Liver (tissue), 9 donors: ENCODE data around the gene DOCK9. TPM values are rescaled to one million over a fixed set of nuclear protein-coding genes. Genes with fewer than 3 reads are reported as not detected.

ENCODE experiments used
- DNase-seq: peaks from one replicate; pipeline ENCODE4 v3.0.0-alpha.2; 2017; ENCODE audit warnings: low spot score
- H3K27ac ChIP-seq, 2 donors: one replicate each; pipeline ENCODE4 v1.7.0; 2013; ENCODE audit warnings: inconsistent platforms in 2 of 2, low read length in 2 of 2, control low read depth in 1 of 2, low read depth in 1 of 2, mild to moderate bottlenecking in 1 of 2
- H3K27me3 ChIP-seq, 4 donors: one replicate each; pipeline versions ENCODE4 v1.6.1 to v1.7.0; 2013; ENCODE audit warnings: low read length in 3 of 4, inconsistent platforms in 1 of 4, mild to moderate bottlenecking in 1 of 4, moderate library complexity in 1 of 4; ENCODE audit not compliant: control insufficient read depth in 4 of 4, insufficient read depth in 4 of 4
- H3K36me3 ChIP-seq, 4 donors: one replicate each; pipeline versions ENCODE4 v1.6.1 to v1.7.0; 2013; ENCODE audit warnings: low read length in 3 of 4, mild to moderate bottlenecking in 3 of 4, low read depth in 1 of 4, moderate library complexity in 1 of 4; ENCODE audit not compliant: control insufficient read depth in 4 of 4, insufficient read depth in 3 of 4
- H3K4me1 ChIP-seq, 4 donors: one replicate each; pipeline versions ENCODE4 v1.6.1 to v1.7.0; 2013; ENCODE audit warnings: low read length in 3 of 4, mild to moderate bottlenecking in 3 of 4, moderate library complexity in 1 of 4; ENCODE audit not compliant: control insufficient read depth in 4 of 4, insufficient read depth in 4 of 4
- H3K4me3 ChIP-seq, 3 donors: one replicate each; pipeline versions ENCODE4 v1.6.1 to v1.7.0; 2013; ENCODE audit warnings: low read length in 3 of 3, control low read depth in 1 of 3, low read depth in 1 of 3, mild to moderate bottlenecking in 1 of 3
- H3K9ac ChIP-seq, 2 donors: one replicate each; pipeline ENCODE4 v1.7.0; 2013; ENCODE audit warnings: low read length in 2 of 2, mild to moderate bottlenecking in 2 of 2, moderate library complexity in 2 of 2, control low read depth in 1 of 2, low read depth in 1 of 2
- H3K9me3 ChIP-seq, 4 donors: one replicate each; pipeline versions ENCODE4 v1.6.1 to v1.7.0; 2013; ENCODE audit warnings: low read length in 3 of 4; ENCODE audit not compliant: control insufficient read depth in 4 of 4
- ATF3 ChIP-seq: IDR thresholded peaks from 2 replicates; pipeline ENCODE4 v1.6.1; 2016; ENCODE audit warnings: antibody characterized with exemption
- CTCF ChIP-seq: fragments of 150-350 bp; IDR thresholded peaks from 2 replicates; pipeline ENCODE4 v1.5.1; 2017; ENCODE audit warnings: improper control_type of control experiment, low read depth, low read length; ENCODE audit not compliant: missing input control
- EGR1 ChIP-seq, 2 donors: IDR thresholded peaks; 2 replicates each; pipeline ENCODE4 v1.6.1; 2016 to 2018; ENCODE audit warnings: antibody characterized with exemption in 2 of 2, low read depth in 2 of 2
- FOXA1 ChIP-seq: IDR thresholded peaks from 2 replicates; pipeline ENCODE4 v1.6.1; 2016; ENCODE audit warnings: antibody characterized with exemption
- FOXA2 ChIP-seq: IDR thresholded peaks from 2 replicates; pipeline ENCODE4 v1.6.1; 2016; ENCODE audit warnings: antibody characterized with exemption
- GABPA ChIP-seq, 2 donors: IDR thresholded peaks in 1 of 2; conservative IDR thresholded peaks in 1 of 2; 2 replicates each; pipeline ENCODE4 v1.6.1; 2016; ENCODE audit warnings: antibody characterized with exemption in 2 of 2, mild to moderate bottlenecking in 1 of 2, moderate library complexity in 1 of 2
- HNF4A ChIP-seq, 2 donors: conservative IDR thresholded peaks; 2 replicates each; pipeline ENCODE4 v1.6.1; 2016; ENCODE audit warnings: antibody characterized with exemption in 2 of 2, mild to moderate bottlenecking in 2 of 2
- HNF4G ChIP-seq: IDR thresholded peaks from 2 replicates; pipeline ENCODE4 v1.6.1; 2016; ENCODE audit warnings: antibody characterized with exemption
- JUND ChIP-seq, 2 donors: IDR thresholded peaks; 2 replicates each; pipeline ENCODE4 v1.6.1; 2016; ENCODE audit warnings: antibody characterized with exemption in 2 of 2
- MAX ChIP-seq: IDR thresholded peaks from 2 replicates; pipeline ENCODE4 v1.6.1; 2016; ENCODE audit warnings: antibody characterized with exemption
- NR2F2 ChIP-seq: IDR thresholded peaks from 2 replicates; pipeline ENCODE4 v1.6.1; 2016; ENCODE audit warnings: antibody characterized with exemption
- RAD21 ChIP-seq, 2 donors: IDR thresholded peaks; 2 replicates each; pipeline ENCODE4 v1.6.1; 2016; ENCODE audit warnings: antibody characterized with exemption in 2 of 2, mild to moderate bottlenecking in 2 of 2
- REST ChIP-seq: IDR thresholded peaks from 2 replicates; pipeline ENCODE4 v1.6.1; 2016; ENCODE audit warnings: antibody characterized with exemption, mild to moderate bottlenecking
- RXRA ChIP-seq, 2 donors: IDR thresholded peaks; 2 replicates each; pipeline ENCODE4 v1.6.1; 2017 to 2018; ENCODE audit warnings: antibody characterized with exemption in 2 of 2, mild to moderate bottlenecking in 1 of 2
- SP1 ChIP-seq: IDR thresholded peaks from 2 replicates; pipeline ENCODE4 v1.6.1; 2018; ENCODE audit warnings: antibody characterized with exemption, mild to moderate bottlenecking
- TAF1 ChIP-seq: conservative IDR thresholded peaks from 2 replicates; pipeline ENCODE4 v1.6.1; 2016; ENCODE audit warnings: antibody characterized with exemption, mild to moderate bottlenecking
- YY1 ChIP-seq: IDR thresholded peaks from 2 replicates; pipeline ENCODE4 v1.6.1; 2016; ENCODE audit warnings: antibody characterized with exemption, mild to moderate bottlenecking
- ZBTB33 ChIP-seq: IDR thresholded peaks from 2 replicates; pipeline ENCODE4 v1.6.1; 2016; ENCODE audit warnings: antibody characterized with exemption
- WGBS: extraction: QIAGEN DNeasy Blood & Tissue Kit; methylation state at CpG from one replicate; pipeline ENCODE4 v1.1.7; 2013; 5-methylcytosine and 5-hydroxymethylcytosine counted together
- polyA plus RNA-seq, 2 donors: library from polyadenylated mRNA; stranded (reverse) in 1 of 2; unstranded in 1 of 2; fragments of 200-250 nt in 1 of 2; fragments of >200 nt in 1 of 2; fragmentation: Nextera tagmentation in 1 of 2; extraction: Ambion mirVana in 1 of 2; gene quantifications; one replicate each; pipeline versions ENCODE4 v1.2.1 to v1.2.3, GENCODE V29; 2013 to 2015
- total RNA-seq, 2 donors: library from RNA; depleted of rRNA; stranded (reverse); fragments of >200 nt; gene quantifications; one replicate each; pipeline ENCODE4 v1.2.3, GENCODE V29; 2014
- donor health status: healthy.
- donor health status: healthy.
- donor health status: healthy.
- donor health status: healthy.
- donor health status: healthy.

Gene DOCK9
- total and polyA plus RNA-seq, 4 donors, result 5.4 to 31.3 (median 10.6) TPM

GRCh38 chr13:98997738-98998641, 20.1 kb upstream of the DOCK9 start:
- no peak for TF ChIP-seq NR2F2
- TF ChIP-seq YY1, result no peak
- TF ChIP-seq FOXA2, result no peak
- TF ChIP-seq RXRA (IDR thresholded peaks at IDR 0.05), result no peak
- TF ChIP-seq FOXA1, result no peak
- TF ChIP-seq ZBTB33, result no peak
- no peak for TF ChIP-seq TAF1
- TF ChIP-seq MAX, result no peak
- no peak for TF ChIP-seq EGR1 (IDR thresholded peaks at IDR 0.05; ENCODE audit: low read depth in 2 of 2)
- no peak for TF ChIP-seq GABPA (IDR thresholded peaks at IDR 0.05 in 1 of 2, conservative IDR thresholded peaks at IDR 0.05 in 1 of 2)
- TF ChIP-seq JUND (IDR thresholded peaks at IDR 0.05), result no peak
- no peak for TF ChIP-seq ATF3
- no peak for TF ChIP-seq RAD21 (IDR thresholded peaks at IDR 0.05)
- no peak for TF ChIP-seq HNF4A (conservative IDR thresholded peaks at IDR 0.05)
- TF ChIP-seq SP1, result no peak
- no peak for TF ChIP-seq HNF4G
- TF ChIP-seq CTCF, result no peak
- no peak for TF ChIP-seq REST
- Histone ChIP-seq H3K4me3 (no peak overlapping the region), H3K9me3 (no peaks in the 10 kb centered on the region), H3K9ac (no peak overlapping the region), H3K27me3 (no peaks in the 10 kb centered on the region), H3K36me3 (no peaks in the 10 kb centered on the region), H3K4me1 (no peaks in the 10 kb centered on the region), H3K27ac (no peak overlapping the region)
- WGBS, result 92% methylated on average over 9 of the region's 9 CpGs
- DNase-seq, result no peak
